ENCODE results near the gene TBC1D24. TPM values are rescaled to one million over a fixed set of nuclear protein-coding genes. Genes with fewer than 3 reads are reported as not detected.

TBC1D24 gene
- total RNA-seq = 6.7 and 11.5 TPM in 2 replicates

DNA sequence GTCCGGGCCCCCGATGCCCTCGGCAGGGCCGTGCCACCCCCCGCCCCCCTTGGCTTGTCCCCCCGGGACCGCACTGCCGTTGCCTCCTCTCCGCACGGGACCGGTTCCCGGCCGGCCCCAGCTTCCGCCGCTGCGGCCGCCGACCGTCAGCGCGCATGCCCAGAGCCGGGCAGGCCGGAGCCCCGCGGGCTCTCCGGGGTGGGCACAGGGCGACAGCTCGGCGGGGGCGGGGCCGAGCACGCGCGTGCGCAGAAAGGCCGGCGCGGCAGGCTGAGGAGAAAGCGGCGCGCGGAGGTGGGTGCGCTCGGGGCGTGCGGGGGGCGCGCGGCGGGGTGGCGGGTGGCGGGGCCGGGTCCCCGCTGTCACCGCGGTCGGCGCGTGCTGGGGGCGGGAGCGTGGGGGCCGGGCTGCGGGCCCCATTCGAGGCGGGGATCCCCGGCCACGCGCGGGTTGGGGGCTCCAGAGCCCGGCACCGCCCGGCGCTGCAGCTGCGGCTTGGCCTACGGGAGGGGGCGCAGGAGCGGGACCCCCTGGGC, at the start of gene TBC1D24:
TSS of gene TBC1D24 (plus strand) at position 251 of the 536 bp plus-strand sequence. CDS start 21,022 bp downstream, outside the sequence.

DNA sequence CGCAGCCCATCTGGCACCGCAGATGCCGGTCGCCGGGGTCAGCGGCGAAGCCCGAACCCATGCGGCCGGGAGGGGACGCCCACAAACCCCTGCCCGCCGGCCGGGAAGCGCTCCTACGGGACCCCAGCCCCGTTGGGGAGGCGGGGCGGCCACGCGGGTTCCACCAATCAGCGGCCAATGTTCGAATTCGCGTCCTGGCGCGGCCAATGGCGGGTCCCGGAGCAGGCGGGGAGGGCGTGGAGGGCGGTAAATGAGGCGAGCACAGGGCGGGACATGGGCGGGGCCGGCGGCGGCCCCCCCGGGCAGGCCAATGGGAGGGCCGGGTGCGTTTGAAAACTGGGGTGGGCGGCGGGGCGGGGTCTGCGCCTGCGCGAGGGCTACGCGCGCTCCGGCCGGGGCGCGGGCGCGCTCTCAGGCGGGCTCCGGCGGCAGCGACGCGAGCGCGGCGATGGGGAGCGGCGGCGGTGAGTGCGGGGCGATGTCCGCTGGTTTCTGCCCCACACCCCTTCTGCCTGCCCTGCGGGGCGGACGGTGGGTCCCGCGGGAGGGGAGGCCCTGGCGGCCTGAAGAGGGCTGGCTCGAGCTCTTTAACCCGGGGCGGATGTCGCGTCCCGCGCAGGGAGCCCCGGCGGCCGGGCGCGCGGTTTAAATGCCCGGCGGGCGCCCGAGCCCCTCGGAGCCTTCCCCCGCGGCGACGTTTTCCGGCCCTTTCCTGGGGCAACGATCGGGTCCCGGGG, 45.7 kb upstream of the TBC1D24 start, which contains the start of gene CCNF:
TSS of gene CCNF (plus strand) at position 414 of the 737 bp plus-strand sequence. CDS start at position 449, 35 bp downstream.

DNA sequence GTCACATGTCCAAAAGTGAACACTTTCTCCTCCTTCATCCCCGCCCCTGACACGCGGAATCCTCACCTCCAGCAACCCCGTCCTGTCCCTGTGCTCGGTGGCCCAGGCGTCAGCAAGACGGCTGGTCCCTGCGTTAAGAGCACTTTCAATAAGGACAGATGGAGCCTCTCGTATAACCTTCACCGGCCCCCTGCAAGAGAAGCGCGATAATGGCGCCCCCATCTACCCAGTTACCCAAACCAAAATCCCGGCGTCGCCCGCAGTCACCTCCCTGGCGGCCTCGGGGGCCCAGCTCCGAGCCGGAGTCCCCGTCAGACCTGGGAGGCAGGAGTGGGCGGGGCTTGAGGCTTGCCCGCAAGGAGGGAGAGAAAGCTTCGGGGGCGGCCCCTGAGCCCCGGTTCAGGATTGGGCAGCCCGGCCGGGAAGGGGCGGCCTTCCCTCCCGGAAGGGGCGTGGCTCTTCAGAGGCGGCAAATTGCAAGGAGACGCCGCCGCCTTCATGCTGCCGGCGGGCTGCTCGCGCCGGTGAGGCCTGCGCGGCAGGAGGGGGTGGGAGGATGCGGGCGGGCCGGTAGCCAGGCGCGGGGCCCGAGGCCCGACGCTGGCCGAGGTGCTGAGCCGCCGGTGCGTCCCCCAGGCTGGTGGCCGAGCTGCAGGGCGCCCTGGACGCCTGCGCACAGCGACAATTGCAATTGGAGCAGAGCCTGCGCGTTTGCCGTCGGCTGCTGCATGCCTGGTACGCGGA, 15.1 kb upstream of the TBC1D24 start, which contains the start of gene TEDC2:
TSS of gene TEDC2 (plus strand) at position 463 of the 744 bp plus-strand sequence. CDS start at position 499, 36 bp downstream.

DNA sequence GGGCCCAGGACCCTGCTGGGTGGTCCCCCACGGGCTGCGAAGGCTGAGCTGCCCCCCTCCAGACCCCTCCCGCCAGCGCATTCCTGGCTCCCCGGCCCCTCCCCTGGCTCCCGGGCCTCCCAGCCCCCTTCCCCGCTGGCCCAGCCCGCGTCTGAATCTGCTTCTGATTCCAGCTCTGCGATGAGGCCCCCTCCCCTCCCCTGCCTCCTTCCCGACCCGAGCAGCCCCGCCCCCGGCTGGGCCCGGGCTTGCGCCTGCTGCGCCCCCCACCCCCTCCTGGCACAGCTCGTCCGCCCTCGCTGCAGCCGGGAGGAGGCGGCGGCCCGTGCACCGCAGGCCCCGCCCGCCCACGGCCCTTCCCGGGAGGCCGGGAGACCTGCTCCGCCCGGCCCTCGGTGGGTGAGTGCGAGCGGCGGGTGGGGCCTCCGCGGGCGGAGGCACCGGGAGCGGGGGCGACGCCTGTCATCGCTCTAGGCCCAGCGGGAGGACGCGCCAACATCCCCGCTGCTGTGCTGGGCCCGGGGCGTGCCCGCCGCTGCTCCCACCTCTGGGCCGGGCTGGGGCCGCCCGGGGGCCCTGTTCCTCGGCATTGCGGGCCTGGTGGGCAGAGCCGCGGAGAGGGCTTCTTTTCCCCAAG, 3.8 kb upstream of the TBC1D24 start, which contains the start of gene NTN3:
TSS of gene NTN3 (plus strand) at position 282 of the 637 bp plus-strand sequence. CDS start 405 bp downstream, outside the sequence.

DNA sequence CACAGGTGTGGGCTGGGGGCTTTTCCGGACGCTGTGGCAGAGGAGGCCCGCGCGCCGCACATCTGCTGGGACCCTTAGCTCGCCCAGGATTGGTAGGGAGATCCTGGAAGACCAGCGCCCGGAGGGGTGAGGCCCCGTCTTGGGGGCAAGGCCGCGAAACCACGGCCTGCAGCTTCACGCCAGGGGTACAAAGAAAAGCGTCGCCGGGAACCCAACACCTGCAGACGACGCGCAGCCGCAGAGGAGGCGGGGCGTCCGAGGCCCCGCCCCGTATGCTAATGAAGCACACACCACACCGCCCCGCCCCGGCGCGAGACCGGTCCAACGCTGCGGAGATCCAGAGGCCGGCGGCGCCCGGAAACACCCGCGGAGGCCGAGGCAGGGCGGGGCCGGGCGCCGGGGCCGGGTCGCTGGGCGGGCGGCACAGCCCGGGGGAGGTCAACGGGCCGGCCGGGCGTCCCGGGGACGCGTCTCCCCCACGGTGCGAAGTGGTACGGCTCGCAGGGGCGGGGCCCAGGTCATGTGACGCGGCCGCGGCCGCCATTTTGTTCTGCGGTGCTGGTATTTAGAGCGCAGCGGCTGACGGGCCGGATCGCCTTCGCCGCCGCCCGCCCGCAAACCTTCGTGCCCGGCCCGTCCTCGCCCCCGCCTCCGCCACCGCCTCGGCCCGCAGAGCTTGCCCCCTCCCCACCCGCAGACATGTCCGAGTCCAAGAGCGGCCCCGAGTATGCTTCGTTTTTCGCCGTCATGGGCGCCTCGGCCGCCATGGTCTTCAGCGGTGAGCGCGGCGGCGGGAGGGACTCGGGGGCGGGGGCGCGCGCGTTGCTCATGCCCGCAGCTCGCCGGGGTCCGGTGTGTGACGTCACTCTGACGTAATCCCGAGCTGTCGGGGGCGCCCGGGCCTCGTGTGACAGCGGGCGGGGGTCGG, 38.7 kb downstream of the TBC1D24 start, which contains the start of gene ATP6V0C:
TSS of gene ATP6V0C (plus strand) at position 548 of the 928 bp plus-strand sequence. CDS start at position 700, 152 bp downstream.

DNA sequence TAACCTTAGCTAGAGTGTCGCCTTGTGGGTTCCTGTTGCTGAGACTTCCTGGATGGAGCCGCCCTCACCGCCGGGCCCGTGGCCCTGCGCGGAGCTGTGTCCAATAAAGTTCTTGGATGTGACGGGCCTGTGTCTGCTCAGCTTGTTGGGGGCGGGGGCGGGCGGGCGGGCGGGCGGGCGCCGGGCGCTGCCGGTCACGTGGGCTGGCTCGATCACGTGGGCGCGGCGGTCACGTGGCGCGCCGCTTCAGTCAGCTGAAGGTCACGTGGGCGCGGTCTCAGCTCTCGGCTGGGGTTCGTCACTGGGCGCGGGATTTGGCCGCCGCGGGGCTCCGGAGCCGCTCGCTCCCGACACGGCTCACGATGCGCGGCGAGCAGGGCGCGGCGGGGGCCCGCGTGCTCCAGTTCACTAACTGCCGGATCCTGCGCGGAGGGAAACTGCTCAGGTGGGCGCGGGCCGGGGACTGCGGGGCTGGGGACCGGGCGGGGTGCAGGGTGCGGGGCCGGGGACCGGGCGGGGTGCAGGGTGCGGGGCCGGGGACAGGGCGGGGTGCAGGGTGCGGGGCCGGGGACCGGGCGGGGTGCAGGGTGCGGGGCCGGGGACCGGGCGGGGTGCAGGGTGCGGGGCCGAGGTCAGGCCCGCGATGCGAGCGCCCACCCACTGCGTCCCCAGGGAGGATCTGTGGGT, 45.3 kb downstream of the TBC1D24 start, which contains the start of gene AMDHD2:
TSS of gene AMDHD2 (plus strand) at position 275 of the 687 bp plus-strand sequence. CDS start at position 363, 88 bp downstream.

DNA sequence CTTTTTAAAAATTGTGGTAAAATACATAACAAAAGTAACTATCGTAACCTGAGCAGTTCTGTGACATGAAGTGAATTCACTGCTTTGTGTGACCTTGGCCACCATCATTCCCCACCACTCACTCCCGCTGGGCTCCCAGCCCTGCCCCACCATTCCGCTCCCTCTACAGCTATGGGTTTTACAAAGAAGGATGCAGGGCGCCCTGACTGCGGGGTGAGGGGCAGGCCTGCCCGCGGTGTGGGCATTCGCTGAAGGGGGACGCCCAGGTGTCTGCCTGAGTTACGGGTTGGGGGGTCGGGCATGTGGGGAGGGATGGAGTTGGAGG, 56.4 kb downstream of the TBC1D24 start, which contains the start of gene CEMP1:
TSS of gene CEMP1 (minus strand) at position 38 of the 325 bp plus-strand sequence. CDS start 335 bp downstream, outside the sequence.

DNA sequence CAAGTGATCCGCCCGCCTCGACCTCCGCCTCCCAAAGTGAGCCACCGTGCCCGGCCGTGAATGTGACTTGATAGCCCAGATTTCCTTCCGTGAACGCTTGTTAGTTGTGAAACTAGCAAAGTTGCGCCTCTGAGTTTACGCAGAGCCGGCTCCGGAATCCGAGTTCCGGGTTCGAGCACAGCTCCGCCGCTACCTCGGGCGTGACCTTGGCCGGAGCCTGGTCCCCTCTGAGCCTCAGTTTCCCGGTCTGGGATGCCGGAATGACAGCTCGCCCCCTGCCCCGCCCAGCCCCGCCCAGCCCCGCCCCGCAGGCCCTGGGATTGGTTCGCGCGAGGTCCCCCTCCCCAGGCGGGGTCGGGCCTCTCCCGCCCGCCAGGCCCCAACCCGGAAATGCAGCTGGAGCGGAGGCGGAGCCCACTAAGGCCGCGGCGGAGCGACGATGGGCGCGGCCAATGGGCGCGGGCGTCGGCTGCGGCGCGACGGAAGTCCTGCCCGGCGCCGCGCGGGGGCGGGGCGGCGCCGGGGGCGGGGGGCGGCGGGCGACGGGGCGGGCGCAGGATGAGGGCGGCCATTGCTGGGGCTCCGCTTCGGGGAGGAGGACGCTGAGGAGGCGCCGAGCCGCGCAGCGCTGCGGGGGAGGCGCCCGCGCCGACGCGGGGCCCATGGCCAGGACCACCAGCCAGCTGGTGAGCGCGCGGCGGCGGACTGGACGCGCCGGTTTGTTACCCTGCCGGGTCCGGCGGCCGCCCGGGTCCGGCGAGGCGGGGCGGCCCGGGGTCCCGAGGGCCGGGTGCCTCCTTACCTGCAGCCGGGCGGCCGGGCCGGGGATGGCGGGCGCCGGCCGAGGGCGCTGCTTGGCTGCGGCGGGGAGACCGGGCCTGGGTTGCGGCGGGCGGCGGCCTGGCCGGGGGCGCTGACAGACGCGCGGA, 62.8 kb downstream of the TBC1D24 start, which contains the start of gene PDPK1:
TSS of gene PDPK1 (plus strand) at position 571 of the 929 bp plus-strand sequence. CDS start at position 663, 92 bp downstream.

Other genes starting within 250 kb of the TBC1D24 start
- gene DNASE1L2, start 238.7 kb upstream of the TBC1D24 start, total RNA-seq = 0.13 and 6.4 TPM in 2 replicates
- gene ECI1, start 223.5 kb upstream of the TBC1D24 start, total RNA-seq = 34.8 and 38.7 TPM in 2 replicates
- 169 and 188 TPM in 2 replicates for gene RNPS1, start 207.0 kb upstream of the TBC1D24 start, total RNA-seq
- 0.13 and 3.1 TPM in 2 replicates for gene ABCA3, start 134.4 kb upstream of the TBC1D24 start, total RNA-seq
- gene CCNF, start 45.7 kb upstream of the TBC1D24 start, total RNA-seq = 13.3 and 23.3 TPM in 2 replicates
- 8.6 and 11.0 TPM in 2 replicates for gene TEDC2, start 15.0 kb upstream of the TBC1D24 start, total RNA-seq
- gene NTN3, start 3.8 kb upstream of the TBC1D24 start, total RNA-seq = 0.13 and 1.2 TPM in 2 replicates
- gene ATP6V0C, start 38.8 kb downstream of the TBC1D24 start, total RNA-seq = 51.3 and 55.6 TPM in 2 replicates
- 18.7 and 20.3 TPM in 2 replicates for gene AMDHD2, start 45.2 kb downstream of the TBC1D24 start, total RNA-seq
- gene CEMP1, start 56.3 kb downstream of the TBC1D24 start, total RNA-seq = not detected in 2 replicates
- gene PDPK1, start 62.9 kb downstream of the TBC1D24 start, total RNA-seq = 13.6 and 29.9 TPM in 2 replicates
- 29.2 and 33.1 TPM in 2 replicates for gene KCTD5, start 207.4 kb downstream of the TBC1D24 start, total RNA-seq
- 0.13 and 4.7 TPM in 2 replicates for gene PRSS27, start 245.1 kb downstream of the TBC1D24 start, total RNA-seq